GM19397 (cell line): ENCODE data around the gene ITGAV.

Experiments
- ATAC-seq: cut with Tn5 transposase; IDR thresholded peaks from one replicate; pipeline ENCODE4 v1.9.1; 2021; ENCODE audit warnings: mild to moderate bottlenecking, moderate library complexity; ENCODE audit not compliant: unreplicated experiment

Gene ITGAV

DNA sequence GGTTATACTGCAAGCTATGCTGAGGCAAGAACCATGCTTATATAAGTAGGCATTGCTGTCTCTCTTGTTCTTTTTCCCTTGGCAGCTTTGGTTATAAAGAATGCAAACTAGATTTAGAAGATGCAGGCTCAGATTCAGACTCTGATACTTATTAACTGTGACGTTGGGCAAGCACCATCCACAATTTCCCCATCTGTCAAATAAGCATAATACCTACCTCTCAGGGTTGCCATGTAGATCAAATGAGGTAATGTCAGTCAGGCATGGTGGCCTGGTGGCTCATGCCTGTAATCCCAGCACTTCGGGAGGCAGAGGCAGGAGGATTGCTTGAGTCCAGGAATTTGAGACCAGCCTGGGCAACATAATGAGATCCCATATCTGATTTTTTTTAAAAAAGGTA, 21.7 kb downstream of the ITGAV start:
- no peak for ATAC-seq

DNA sequence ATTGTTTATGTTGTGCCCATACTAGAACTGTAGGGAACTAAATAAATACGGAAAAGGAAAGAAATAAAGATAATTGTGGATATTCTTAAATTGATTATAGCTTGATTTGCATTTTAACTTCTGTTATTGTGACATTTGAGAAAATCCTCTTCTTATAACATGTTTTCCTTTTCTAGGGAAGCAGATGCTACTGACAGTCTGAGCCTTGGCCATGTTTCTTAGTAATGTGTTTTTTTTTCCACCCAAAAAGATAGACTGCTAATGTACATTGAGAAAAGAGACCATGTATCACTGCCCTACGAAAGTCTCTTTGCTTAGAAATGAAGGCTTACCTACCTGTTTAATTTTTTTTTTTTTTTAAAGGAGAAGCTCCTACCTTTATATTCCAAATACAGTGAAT, 22.2 kb downstream of the ITGAV start:
- ATAC-seq: no peak

DNA sequence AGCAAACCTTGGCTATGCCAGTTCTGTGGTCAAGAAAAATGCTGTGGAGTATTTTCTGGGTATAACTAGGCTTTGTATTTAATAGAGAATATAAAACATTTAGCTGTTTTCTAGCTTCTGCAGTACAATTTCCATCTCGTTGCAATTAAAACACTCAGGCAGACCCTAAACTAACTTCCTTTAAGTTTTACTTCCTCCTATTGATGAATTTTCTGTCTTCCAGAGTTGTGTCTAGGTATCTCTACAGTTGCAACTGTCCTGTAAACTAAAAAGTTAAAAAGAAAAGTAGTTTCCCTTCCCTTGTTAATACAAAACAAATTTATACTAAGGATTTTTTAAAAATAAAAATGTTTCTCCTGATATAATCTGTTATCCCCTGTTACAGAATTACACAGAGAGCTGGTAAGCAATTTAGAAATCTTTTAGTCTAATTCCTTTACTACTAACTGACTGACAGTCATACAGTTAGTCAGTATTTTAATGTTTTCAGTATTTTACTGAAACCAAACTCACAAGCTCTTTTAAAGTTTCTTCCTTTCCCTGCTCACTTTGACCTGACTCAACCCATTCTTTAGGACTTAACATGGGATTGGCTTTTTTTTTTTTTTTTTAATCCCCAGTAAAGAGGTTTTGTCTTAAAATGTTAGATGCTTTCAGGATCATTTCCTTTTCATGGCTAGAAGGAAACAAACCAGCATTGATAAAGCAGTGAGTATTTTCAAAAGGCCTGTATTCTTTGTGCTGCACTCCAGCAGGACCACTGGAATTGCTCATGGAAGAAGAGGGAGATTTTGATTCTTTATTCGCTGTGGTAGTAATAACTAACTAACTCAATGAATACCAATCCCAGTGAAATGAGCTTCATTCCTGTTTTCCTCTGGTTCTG, 22.9 kb downstream of the ITGAV start:
- ATAC-seq: no peak

DNA sequence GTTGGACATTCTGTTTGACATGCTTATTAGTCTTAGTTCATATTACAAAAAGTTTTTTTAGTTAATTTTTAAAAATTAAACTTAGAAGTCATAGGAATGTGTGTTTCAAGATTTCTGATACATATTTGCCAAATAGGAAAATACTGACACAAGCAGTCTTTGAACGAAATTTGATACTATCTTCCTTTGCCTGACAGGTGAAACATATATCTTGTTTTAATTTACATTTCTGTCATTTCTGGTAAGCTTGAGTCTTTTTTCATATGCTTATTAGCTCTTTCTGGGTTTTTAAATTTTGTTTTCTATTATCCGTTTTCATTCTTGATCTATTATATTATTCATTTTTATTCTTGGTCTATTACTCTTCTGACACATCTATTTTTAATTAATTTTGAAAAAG, 24.5 kb downstream of the ITGAV start:
- no peak for ATAC-seq

DNA sequence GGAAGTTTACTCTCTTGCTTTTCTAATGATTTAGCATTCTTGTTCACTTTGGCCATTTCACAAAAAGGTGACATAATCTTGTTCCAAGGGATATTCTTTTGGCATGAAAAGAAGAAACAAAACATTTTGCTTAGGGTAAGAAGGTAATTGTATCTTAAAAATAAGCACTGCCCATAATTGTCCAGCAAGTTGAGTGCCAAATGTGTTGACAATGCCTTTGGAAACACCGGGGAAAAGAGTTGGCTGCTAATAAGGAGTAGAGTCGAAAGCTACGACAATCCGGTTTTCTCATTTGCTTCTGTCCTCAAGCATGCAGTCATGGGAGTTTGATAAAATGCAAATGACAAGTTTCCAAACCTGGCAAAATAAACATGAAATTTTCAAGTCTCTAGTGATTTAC, 27.3 kb downstream of the ITGAV start:
- no peak for ATAC-seq

DNA sequence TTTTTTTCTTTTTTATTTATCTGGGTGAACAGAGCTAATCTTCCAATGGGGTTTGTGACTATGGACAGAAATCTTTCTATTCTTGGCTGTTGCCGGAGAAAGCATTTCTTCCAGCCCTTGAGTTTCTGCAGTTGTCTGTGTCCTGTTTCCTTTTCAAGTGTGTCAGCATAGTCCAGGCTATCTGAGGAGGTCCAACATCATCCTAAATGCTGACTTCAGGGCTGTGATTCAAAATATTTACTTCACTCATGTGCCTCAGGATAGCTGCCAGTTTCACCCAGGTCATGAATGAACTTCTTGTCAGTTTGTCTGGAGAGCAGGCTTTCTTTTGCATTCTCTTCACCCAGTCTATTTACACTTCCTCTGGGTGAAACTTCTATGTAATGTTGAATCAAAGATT, 27.9 kb downstream of the ITGAV start:
- ATAC-seq: no peak

DNA sequence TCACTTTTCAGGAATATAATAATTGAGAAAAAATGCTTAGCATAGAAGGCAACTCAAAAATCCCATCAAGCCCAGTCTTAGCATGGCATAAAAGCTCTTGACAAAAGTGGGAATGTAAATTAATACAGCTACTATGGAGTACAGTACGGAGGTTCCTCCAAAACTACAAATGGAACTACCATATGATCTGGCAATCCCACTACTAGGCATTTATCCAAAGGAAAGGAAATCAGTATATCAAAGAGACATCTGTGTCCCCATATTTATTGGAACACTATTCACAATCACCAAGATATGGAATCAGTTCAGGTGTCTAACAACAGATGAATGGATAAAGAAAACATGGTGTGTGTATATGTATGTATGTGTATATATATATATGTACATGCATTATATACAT, 28.8 kb downstream of the ITGAV start:
- no peak for ATAC-seq

DNA sequence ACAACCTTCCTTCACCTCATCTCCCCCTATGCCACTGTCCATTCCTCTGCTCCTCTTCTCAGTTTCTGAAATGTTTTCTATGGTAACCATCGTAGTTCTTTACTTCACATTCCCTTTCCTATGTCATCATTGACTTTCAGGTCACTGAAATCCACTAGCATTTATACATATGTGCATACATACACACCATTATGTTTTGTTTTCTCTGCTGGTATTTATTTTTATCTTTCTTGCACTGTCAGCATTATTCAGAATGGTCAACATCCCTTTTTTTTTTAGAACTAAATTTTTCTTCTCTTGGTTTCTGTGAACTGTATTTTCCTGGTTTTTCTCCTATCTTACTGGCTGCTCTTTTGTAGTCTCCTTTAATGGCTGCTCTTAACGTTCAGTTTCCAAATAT, 33.2 kb downstream of the ITGAV start:
- no peak for ATAC-seq

DNA sequence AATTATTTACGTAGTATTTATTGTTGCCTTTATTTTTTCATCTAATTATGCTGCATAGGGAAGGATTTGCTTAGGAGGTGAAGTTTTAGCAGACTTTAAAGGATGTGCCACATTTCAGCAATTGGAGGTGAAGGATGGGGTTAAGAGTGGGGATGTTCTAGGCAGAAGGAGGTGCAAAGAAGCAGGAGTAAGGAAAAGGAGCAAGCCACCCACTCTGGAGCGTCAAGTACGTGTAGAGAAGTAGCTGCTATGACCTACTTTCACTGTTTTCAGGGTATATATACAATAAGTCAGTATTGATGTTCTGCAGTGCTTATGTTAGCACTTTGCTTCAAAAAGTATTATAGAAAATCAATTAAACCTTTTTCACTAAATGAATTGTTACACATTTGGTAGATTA, 34.4 kb downstream of the ITGAV start:
- ATAC-seq: no peak

DNA sequence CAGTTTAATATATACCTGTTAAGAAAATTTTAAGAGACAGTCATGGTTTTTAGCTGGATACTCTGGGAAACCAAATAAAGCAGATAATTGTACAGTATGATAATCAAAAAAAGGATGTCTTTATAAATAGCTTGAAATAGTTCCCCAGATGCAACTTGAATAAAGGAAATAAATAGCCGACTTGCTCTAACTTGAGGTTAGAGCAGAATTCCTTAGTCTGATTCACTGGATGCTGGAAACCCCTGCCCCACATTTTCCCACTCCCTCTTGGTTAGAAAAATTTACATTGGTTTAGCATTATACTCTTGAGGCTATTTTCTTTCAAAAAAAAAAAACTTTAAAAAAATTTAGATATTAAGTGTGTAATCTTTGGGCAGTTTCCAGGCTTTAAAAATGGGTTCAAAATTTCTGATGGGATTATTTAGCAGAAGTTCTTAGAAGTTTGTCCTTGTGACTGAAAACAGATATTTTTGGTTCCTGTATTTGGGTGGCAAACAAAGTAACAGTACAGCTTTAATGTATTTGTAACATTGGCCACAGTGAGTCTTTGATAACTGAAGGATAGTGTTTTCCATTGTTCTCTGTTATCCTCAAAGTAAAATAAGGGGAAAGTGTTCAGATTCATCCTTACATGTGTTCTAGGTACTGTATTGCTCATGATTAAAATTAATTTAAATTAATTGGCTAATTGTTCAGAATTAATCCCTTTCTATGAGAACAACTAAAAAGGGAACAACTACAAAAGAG, 39.6 kb downstream of the ITGAV start:
- ATAC-seq: no peak

DNA sequence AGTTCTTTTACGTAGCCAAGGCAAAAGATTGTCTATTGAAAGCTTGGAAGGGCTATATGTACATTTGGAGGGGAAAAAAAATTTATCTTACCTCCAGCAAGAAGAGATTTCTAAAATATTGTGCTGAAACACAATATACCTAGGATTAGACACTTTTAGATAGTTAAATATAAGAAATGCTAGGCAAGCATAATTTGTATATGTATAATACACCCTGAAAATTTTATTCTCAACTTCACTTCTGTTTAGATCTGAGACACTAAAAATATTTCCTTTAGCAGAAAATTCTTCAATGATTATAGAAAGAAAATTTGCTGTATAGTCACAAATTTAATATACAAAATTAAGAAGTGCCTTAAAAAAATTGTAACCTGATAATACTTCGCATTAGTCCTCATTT, 42.6 kb downstream of the ITGAV start:
- no peak for ATAC-seq

DNA sequence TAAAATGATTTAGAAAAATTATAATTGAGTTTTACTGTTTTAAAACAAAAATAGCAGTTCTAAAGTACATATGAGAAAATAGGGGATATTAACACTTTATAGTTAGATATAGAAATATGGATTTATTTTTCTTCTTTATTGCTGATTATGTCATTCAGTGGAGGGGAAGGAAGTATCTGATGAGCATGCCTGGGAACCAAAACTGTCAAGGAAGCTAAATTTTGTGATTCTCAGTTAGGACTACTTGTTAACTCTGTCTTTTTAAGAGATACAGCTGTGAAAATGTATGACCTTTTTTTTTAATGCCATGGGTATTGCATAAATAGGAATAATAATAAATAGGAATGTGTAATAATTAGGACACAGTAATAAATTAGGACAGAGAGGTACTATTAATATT, 44.8 kb downstream of the ITGAV start:
- ATAC-seq: no peak

DNA sequence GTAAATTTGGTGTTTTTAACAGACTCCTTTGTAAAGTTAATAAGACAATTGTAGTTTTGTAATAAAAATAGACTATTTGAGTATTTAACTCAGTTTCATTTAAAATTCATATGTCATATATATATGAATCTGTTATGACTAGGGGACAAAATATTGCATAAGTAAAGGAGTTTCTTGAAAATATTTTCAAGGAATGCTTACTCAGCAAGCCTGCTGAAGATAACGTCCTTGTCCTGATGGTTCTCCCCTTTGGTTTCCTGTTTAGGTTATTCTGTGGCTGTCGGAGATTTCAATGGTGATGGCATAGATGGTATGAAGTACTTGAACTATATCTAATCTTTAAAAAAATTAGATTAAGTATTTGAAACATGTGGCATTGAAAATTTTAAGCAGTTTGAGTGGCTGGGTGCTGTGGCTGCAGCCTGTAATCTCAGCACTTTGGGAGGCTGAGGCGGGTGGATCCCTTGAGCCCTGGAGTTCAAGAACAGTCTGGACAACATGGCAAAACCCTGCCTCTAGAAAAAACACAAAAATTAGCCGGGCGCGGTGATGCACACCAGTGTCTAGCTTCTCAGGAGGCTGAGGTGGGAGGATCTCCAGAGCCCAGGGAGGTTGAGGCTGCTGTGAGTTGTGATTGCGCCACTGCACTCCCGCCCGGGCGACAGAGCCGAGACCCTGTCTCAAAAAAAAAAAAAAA, 47.1 kb downstream of the ITGAV start:
- ATAC-seq: no peak

DNA sequence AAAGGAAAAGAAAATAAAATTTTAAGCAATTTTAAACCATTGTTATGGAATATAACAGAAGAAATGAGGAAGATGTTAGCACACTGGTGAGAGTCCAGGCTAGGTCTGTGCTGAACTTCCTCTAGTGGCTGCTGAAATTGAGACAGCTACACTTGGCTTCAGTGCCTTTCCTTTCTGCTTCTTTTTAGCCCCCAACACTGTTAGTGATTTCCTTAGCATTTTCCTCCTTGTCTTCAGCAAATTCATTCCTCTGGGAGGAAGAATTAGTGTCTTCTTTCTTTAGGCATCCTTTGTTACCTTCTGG, 47.6 kb downstream of the ITGAV start:
- ATAC-seq: no peak

DNA sequence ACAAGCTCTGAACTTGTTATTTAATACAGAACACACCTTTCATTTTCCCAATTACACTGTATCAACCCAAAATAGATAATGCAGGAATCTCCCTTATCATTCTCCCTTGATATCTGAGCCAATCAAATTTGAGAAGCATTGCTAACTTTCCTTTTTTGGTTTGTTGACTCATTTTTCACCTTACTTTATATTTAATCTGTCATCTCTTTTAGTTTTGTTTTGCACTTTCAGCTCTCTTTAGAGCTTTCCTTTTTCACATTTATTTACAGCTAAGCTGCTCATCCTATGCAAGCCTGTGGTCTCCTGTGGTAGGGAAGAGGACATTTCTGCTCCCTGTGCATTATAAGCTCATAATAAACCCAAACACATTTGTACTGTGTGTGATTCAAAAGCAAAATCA, 50.1 kb downstream of the ITGAV start:
- ATAC-seq: no peak

DNA sequence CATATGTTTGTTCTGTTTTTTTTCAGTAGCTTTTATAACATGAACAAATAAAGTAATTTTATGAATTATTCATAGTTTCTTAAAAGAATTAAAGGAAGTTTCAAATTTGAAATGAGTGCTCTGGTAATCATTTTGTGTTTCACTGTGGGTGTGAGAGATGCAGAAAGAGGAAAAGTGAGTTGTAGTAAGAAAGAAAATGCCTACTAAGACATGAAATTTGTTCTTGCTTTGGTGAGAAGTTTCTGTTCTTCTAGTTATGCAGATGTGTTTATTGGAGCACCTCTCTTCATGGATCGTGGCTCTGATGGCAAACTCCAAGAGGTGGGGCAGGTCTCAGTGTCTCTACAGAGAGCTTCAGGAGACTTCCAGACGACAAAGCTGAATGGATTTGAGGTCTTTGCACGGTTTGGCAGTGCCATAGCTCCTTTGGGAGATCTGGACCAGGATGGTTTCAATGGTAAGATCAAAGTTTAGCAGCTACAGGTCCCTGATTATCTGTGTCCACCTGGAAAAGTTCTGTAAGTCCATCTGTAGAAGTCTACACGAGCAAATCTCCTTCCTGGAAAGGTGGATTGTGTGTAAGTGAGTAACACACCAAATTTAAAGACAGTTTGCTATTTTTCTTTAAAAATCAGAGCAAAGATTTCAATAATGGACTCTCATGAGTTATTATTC, 51.4 kb downstream of the ITGAV start:
- ATAC-seq: peak; percentile 23

DNA sequence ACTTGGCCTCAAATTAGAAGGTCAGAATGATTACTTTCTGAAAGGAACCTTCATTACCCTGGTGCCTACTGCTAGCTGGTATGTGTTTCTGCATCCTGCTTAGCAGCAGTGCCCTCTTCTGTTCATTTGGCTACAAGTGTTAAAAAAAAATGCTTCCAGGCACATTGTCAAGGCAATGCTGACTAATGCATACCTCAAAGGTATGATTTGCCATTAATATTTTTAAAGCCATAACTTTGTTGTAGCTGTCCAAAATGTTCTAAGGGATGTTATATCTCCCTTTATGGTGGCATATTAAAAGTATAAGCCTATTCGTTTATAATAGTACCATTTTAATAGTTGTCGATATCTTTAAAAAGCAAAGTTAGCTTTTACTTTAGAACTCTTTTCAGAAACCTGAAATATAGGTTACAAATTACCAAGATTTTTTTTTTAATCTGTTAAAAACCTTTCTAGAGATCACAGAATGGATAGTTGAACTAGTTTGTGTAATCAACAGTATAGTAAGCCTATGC, 52.0 kb downstream of the ITGAV start:
- peak; percentile 82 for ATAC-seq

DNA sequence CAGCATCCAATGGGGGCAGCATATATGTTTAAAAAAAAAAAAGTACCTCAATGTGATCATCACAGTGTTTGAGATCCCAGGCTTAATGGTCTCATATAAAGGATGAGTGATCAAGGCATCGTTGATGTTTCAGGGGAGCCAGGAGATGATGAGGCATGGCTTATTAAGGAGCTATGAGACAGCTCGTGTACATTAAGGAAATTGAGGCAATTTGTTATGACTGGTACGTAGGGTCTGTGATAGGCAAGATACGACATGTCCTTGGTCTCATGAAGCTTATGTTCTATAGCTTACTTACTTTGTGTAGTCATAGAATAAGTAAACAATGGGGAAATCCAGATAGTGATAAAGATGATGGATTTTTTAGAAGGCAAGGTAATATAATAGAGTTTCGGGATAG, 54.9 kb downstream of the ITGAV start:
- ATAC-seq: no peak

DNA sequence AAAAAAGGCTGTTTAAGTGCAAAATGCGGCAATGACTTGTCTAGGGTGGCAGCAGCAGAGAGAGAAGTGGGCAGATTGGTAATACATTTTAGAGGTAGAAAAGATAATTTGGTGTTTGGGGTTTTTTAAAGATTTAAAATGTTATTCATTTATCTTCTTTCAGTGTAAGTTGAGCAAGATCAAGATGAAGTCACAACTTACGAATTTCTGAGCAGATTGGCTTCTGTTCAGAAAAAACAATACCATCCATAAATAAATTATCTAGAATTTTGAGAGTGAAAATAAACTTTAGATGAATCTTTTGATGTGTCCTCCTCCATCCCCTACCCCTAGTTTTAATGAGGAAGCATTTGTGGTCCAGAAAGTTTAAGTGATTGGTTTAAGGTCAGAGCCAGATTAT, 56.1 kb downstream of the ITGAV start:
- ATAC-seq: no peak

DNA sequence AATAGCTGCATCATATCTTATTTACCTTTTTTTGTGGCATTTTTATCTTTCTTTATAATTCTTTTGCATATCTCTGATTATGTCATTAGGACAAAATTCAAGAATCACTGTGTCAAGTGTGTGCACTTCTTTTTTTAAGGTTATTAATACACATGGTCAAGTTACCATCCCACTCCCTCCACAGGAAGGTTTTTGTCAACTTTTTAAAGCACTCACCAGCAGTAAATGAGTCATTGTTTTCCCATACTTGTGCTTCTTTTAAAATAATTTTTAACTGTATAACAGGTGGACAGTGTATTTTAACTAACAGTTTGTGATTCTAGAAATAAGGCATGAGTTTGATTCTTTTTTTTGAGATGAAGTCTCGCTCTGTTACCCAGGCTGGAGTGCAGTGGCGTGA, 58.3 kb downstream of the ITGAV start:
- ATAC-seq: no peak

DNA sequence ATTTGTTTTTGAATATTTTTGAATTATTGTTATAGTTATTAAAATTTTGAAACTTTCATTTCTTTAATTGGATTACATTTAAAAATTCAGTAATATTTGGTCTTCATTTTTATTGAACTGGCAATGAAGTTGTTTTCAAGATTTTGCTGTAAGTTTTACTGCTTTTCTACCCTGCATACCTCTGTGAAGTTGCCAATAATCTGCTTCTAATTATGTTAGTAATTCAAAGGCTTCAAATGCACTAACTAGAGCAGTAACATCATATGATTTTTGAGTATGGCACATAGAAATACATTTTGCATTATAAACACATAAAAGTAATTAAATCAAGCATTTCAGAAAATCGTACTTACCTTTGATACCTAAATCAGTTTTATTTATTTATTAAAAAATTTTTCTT, 63.7 kb downstream of the ITGAV start:
- ATAC-seq: no peak
